Loucy (cell line): ENCODE results near the gene BMI1.

Experiments
- H2AFZ ChIP-seq: fragments of 200-600 bp; sonication (generic); 2 replicates; pipeline ENCODE4 v1.6.0; 2016; ENCODE audit warnings: antibody characterized with exemption, mild to moderate bottlenecking, low read length, moderate library complexity
- H3F3A ChIP-seq: fragments of 200-600 bp; 2 replicates; pipeline ENCODE4 v1.6.0; 2016; ENCODE audit warnings: antibody characterized with exemption, low read depth, mild to moderate bottlenecking
- H3K27me3 ChIP-seq: fragments of 200-600 bp; sonication (generic); 2 replicates; pipeline ENCODE4 v1.6.1; 2014; ENCODE audit warnings: low read length, mild to moderate bottlenecking; ENCODE audit not compliant: insufficient read depth, poor library complexity, severe bottlenecking
- H3K36me3 ChIP-seq: fragments of 200-600 bp; sonication (generic); 2 replicates; pipeline ENCODE4 v1.6.1; 2016; ENCODE audit warnings: low read length; ENCODE audit not compliant: insufficient read depth
- H3K4me1 ChIP-seq: fragments of 200-600 bp; sonication (generic); 2 replicates; pipeline ENCODE4 v1.5.1; 2014; ENCODE audit warnings: low read length, mild to moderate bottlenecking; ENCODE audit not compliant: insufficient read depth, poor library complexity, severe bottlenecking
- H3K4me2 ChIP-seq: fragments of 200-600 bp; sonication (generic); 2 replicates; pipeline ENCODE4 v1.6.0; 2014; ENCODE audit warnings: antibody characterized with exemption, low read length, low read depth, mild to moderate bottlenecking; ENCODE audit not compliant: poor library complexity, severe bottlenecking
- H3K4me3 ChIP-seq: fragments of 200-600 bp; sonication (generic); 2 replicates; pipeline ENCODE4 v1.5.1; 2014; ENCODE audit warnings: low read length, mild to moderate bottlenecking, mixed read lengths; ENCODE audit not compliant: poor library complexity, severe bottlenecking
- H3K79me2 ChIP-seq: fragments of 200-600 bp; sonication (generic); 2 replicates; pipeline ENCODE4 v1.6.1; 2014; ENCODE audit warnings: low read length; ENCODE audit not compliant: insufficient read depth
- H3K9ac ChIP-seq: fragments of 200-600 bp; sonication (generic); 2 replicates; pipeline ENCODE4 v1.6.0; 2014; ENCODE audit warnings: mild to moderate bottlenecking, low read depth, low read length, moderate library complexity; ENCODE audit not compliant: poor library complexity, severe bottlenecking
- H3K9me2 ChIP-seq: fragments of 200-600 bp; sonication (generic); replicated peaks from 2 replicates; pipeline ENCODE4 v1.6.1; 2016; ENCODE audit warnings: low read depth, low read length, mixed read lengths
- H3K9me3 ChIP-seq: fragments of 200-600 bp; sonication (generic); 2 replicates; pipeline ENCODE4 v1.6.1; 2014; ENCODE audit warnings: mild to moderate bottlenecking, antibody characterized with exemption, low read length, low read depth; ENCODE audit not compliant: insufficient read depth
- H4K20me1 ChIP-seq: fragments of 200-600 bp; sonication (generic); 2 replicates; pipeline ENCODE4 v1.6.0; 2014; ENCODE audit warnings: antibody characterized with exemption, low read length, mild to moderate bottlenecking; ENCODE audit not compliant: insufficient read depth, poor library complexity, severe bottlenecking
- EZH2phosphoT487 ChIP-seq: fragments of 200-600 bp; IDR thresholded peaks from 2 replicates; pipeline ENCODE4 v1.6.1; 2018; ENCODE audit warnings: antibody characterized with exemption, mild to moderate bottlenecking, moderate library complexity, borderline replicate concordance
- TF ChIP-seq, protein P1 (sequence below): fragments of 200-600 bp; sonication (generic); conservative IDR thresholded peaks from 2 replicates; pipeline ENCODE4 v1.5.1; 2014; ENCODE audit warnings: mild to moderate bottlenecking, antibody characterized with exemption, low read length

The BMI1 gene

DNA sequence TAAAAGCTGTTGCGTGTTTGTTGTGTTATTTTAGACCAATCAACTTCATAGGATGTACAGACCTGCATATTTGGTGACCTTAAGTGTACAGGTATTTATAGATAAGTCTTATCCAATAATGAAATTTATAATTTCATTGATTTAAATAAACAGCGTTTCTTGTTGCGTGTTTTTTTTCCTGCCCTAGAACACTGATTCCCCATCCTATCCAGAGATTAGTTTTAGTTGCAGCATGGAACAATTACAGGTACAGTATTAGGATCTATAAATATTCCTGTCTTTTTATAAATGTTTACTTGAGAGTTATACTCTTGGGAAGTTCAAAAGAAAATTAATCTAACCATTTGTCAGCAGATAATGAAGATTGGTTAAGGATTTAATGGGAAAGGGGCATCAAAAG, 2.1 kb upstream of the BMI1 start:
- H3K9me2 ChIP-seq, result no peaks in the 10 kb centered on the region
- peaks cover 8% of the 10 kb centered on the region for H3K27me3 ChIP-seq
- H3K4me3 ChIP-seq, result peak overlapping the region; percentile 80
- H3K9me3 ChIP-seq, result no peaks in the 10 kb centered on the region
- H3F3A ChIP-seq, result no peaks in the 10 kb centered on the region
- H3K9ac ChIP-seq, result peak overlapping the region; percentile 94
- TF ChIP-seq, protein P1, sequence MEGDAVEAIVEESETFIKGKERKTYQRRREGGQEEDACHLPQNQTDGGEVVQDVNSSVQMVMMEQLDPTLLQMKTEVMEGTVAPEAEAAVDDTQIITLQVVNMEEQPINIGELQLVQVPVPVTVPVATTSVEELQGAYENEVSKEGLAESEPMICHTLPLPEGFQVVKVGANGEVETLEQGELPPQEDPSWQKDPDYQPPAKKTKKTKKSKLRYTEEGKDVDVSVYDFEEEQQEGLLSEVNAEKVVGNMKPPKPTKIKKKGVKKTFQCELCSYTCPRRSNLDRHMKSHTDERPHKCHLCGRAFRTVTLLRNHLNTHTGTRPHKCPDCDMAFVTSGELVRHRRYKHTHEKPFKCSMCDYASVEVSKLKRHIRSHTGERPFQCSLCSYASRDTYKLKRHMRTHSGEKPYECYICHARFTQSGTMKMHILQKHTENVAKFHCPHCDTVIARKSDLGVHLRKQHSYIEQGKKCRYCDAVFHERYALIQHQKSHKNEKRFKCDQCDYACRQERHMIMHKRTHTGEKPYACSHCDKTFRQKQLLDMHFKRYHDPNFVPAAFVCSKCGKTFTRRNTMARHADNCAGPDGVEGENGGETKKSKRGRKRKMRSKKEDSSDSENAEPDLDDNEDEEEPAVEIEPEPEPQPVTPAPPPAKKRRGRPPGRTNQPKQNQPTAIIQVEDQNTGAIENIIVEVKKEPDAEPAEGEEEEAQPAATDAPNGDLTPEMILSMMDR, result no peak
- TF ChIP-seq EZH2phosphoT487, result no peak
- peak overlapping the region; percentile 77 for H3K4me2 ChIP-seq
- H3K4me1 ChIP-seq, result peaks cover 15% of the 10 kb centered on the region
- H3K79me2 ChIP-seq, result peaks cover 83% of the 10 kb centered on the region
- H3K36me3 ChIP-seq, result 0 out of 2 replicates have a peak, but pooled peaks cover 5% of the 10 kb centered on the region
- peaks cover 19% of the 10 kb centered on the region for H4K20me1 ChIP-seq
- H2AFZ ChIP-seq, result no peak overlapping the region

DNA sequence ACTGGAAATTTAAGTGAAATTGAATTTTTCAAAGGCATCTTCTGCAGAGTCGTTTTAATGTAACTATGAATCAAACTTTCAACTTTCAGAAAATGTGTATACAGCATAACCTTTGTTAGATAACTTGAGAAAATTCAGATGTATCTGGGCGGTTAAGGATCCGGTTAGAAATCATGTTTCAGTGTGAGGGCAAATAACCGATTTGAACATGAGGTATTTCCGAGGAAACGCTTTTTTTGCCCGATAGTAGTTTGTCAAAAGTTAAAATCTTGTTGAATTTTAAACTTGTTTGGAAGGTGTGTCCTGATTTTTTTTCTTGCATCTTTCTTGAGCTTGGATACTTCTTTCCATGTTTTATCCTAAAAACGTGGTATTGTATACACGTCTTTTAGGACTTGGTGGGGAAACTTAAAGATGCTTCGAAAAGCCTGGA, 1.3 kb upstream of the BMI1 start:
- Histone ChIP-seq H2AFZ (no peak overlapping the region), H3K27me3 (peaks cover 8% of the 10 kb centered on the region), H3F3A (no peaks in the 10 kb centered on the region), H4K20me1 (peaks cover 20% of the 10 kb centered on the region), H3K79me2 (peaks cover 83% of the 10 kb centered on the region), H3K9me2 (no peaks in the 10 kb centered on the region), H3K4me1 (peaks cover 8% of the 10 kb centered on the region), H3K9me3 (no peaks in the 10 kb centered on the region), H3K9ac (peak overlapping the region; percentile 94), H3K4me3 (peak overlapping the region; percentile 80), H3K4me2 (peak overlapping the region; percentile 77), H3K36me3 (0 out of 2 replicates have a peak, but pooled peaks cover 5% of the 10 kb centered on the region)
- TF ChIP-seq EZH2phosphoT487, result no peak
- TF ChIP-seq, protein P1, result no peak

DNA sequence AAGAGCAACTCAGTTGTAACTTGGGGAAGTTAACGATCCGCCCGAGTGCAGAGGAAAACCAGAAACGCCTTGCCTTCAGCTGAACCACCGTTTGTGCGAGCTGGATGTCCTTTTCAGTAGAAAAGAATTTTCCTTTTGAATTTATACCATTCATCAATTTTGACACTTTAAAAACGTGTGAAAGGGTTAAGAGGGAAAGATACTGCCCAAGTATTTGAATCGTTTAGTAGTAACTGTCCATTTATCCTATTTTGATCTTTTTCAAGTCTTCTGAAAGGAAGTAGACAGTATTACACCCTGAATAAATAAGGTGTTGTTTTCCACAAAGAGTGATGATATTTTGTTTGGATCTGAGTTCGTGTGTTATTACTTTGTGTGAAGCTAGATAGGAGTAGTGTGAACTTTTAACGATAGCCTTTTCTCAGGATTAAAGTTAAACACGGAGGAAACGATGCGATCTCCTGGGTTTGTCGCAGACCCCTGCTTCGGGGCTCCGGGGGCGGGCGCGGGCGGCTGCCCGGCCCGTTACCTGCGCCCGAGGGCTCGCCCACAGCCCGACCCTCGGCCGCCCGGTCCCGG, 830 bp upstream of the BMI1 start:
- no peaks in the 10 kb centered on the region for H3K9me2 ChIP-seq
- H3K4me1 ChIP-seq, result peaks cover 7% of the 10 kb centered on the region
- peaks cover 8% of the 10 kb centered on the region for H3K27me3 ChIP-seq
- H3K4me3 ChIP-seq, result peak overlapping the region; percentile 80
- no peaks in the 10 kb centered on the region for H3K9me3 ChIP-seq
- peaks cover 83% of the 10 kb centered on the region for H3K79me2 ChIP-seq
- peak overlapping the region; percentile 94 for H3K9ac ChIP-seq
- peaks cover 20% of the 10 kb centered on the region for H4K20me1 ChIP-seq
- H3K36me3 ChIP-seq, result 0 out of 2 replicates have a peak, but pooled peaks cover 5% of the 10 kb centered on the region
- H3K4me2 ChIP-seq, result peak overlapping the region; percentile 77
- no peak overlapping the region for H2AFZ ChIP-seq
- no peak for TF ChIP-seq EZH2phosphoT487
- TF ChIP-seq, protein P1, result no peak
- no peaks in the 10 kb centered on the region for H3F3A ChIP-seq
